Fibroblast of mammary gland (primary cell): ENCODE measurements around the gene TBC1D9B.

Experiments
- DNase-seq: peaks from one replicate; pipeline ENCODE4 v3.0.0-alpha.2; 2010; ENCODE audit warnings: low read depth
- H3K4me3 ChIP-seq: 2 replicates; pipeline ENCODE4 v1.5.1; 2011; ENCODE audit warnings: low read depth, mild to moderate bottlenecking, low read length, moderate library complexity; ENCODE audit not compliant: control insufficient read depth
- CTCF ChIP-seq: conservative IDR thresholded peaks from 2 replicates; pipeline ENCODE4 v1.5.1; 2011; ENCODE audit warnings: low read depth, low read length, inconsistent platforms; ENCODE audit not compliant: control insufficient read depth, insufficient read depth

Gene TBC1D9B

GRCh38 chr5:179895861-179896260 is 11.8 kb downstream of the TBC1D9B start:
- no peak overlapping the region for H3K4me3 ChIP-seq
- no peak for DNase-seq
- TF ChIP-seq CTCF: no peak

- H3K4me3 ChIP-seq: no peak overlapping the region
- TF ChIP-seq CTCF: no peak
- DNase-seq: no peak
Observed at GRCh38 chr5:179893958-179894895, 13.5 kb downstream of the TBC1D9B start.

GRCh38 chr5:179893076-179893957 is 14.4 kb downstream of the TBC1D9B start:
- no peak overlapping the region for H3K4me3 ChIP-seq
- TF ChIP-seq CTCF: no peak
- DNase-seq: no peak

GRCh38 chr5:179892255-179892654 is 15.4 kb downstream of the TBC1D9B start:
- no peak for TF ChIP-seq CTCF
- no peak for DNase-seq
- H3K4me3 ChIP-seq: no peak overlapping the region

- no peak for TF ChIP-seq CTCF
- DNase-seq: no peak
- H3K4me3 ChIP-seq: no peak overlapping the region
Observed at GRCh38 chr5:179890751-179891682, 16.7 kb downstream of the TBC1D9B start.

- H3K4me3 ChIP-seq: no peak overlapping the region
- no peak for DNase-seq
- TF ChIP-seq CTCF: no peak
Observed at GRCh38 chr5:179889885-179890284, 17.8 kb downstream of the TBC1D9B start.
